ENCODE data around the gene P3H3.
A peak's percentile ranks its signal among the peaks of the same experiment; 100 is the strongest.
"Not testable (repeated sequence)": the region's sequence is repeated elsewhere in the genome, so short reads cannot be mapped to it uniquely, and the experiment has no call there.

The P3H3 gene

DNA sequence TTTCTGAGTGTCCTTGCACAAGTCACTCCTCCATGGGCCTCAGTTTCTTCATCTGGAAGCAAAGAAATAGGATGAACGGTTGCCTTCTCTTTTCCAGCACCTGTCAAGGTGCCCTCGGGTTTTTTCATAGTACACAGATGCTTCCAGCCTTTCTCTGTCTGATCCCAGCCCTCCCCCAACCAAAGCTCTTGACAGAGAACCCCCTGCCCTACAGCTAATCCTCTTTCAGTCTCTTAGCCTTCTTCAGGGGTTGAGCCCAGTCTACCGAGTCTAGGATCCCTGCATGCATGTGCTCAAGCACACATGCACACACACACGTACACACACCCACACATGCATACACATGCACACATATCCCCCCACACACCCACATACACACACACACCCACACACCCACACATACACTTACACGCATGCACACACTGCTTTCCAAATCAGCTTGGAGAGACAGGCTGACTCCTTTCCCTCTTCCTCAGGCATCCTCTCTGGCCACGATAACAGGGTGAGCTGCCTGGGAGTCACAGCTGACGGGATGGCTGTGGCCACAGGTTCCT lies 18.2 kb downstream of the P3H3 start:
- no peak for DNase-seq (ENCODE audit: low spot score)

DNA sequence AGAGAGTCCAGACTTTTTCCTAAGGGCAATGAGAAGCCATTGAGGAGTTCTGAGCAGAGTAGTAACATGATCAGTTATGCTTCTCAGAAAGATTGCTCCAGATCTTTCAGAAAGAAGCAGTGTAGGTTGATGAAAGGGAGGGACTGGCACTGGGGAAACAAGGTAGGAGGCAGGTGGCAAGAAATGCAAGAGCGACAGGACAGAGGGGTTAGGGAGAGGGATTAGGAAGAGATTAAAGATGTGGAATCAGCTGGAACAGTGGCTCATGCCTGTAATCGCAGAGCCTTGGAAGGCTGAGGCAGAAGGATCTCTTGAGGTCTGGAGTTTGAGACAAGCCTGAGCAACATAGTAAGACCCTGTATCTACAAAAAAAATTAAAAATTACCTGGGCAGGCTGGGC lies 19.5 kb downstream of the P3H3 start:
- no peak for DNase-seq (ENCODE audit: low spot score)

DNA sequence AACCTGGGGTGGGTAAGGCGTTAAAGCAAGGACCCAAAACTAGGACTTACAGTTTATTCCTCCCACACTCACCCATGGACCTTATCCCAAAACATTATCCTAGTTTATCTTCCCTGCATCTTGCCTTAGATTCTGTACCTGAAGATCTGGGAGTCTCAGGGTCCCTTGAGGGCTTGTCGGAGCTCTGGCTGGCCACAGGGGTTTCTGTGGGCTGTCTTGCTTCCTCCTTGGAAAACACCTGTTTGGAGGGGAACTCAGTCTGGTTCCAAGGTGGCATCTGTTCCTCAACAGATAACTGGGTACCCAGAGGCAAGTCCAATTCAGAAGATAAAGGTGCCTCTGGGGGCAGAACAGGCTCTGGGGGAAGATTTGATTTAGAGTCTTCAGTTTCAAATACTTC lies 21.2 kb downstream of the P3H3 start:
- no peak for DNase-seq (ENCODE audit: low spot score)

DNA sequence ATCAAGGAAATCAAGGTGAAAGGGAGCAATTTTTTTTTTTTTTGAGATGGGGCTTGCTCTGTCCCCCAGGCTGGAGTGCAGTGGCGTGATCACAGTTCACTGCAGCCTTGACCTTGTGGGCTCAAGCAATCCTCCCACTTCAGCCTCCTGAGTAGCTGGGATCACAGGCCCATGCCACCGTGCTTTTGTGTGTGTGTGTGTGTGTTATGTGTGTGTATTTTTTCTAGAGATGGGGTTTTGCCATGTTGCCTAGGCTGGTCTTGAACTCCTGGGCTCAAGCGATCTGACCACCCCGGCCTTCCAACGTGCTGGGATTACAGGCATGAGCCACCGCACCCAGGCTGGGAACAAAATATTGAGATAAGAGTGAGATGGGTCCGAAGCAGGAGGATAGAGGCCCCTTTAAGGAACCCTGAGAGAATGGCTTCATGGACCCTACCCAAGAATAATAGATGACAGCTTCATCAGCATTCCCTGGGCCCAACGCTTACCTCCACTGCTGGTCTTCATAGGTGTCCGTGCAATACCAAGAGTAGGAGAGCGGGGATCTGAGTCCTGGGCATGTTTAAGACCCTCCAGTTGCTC lies 21.9 kb downstream of the P3H3 start:
- DNase-seq (ENCODE audit: low spot score) = no peak

DNA sequence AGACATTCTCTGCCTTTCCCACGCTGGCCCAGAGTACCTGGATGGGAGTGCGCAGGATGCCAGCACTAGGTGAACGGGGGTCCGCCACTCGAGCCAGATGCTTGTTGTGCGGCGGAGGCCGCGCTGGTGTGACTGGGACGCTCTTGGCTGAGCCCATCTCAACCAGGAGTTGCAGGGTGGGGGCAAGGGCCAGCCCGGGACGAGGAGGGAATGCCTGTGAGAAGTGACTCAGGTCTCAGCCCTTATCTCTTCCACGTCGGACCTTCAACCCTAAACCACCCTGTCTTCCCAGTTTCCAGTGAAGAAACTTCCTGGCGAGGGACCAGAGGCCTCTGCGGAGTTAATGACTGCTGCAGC lies 22.6 kb downstream of the P3H3 start:
- no peak for DNase-seq (ENCODE audit: low spot score)

DNA sequence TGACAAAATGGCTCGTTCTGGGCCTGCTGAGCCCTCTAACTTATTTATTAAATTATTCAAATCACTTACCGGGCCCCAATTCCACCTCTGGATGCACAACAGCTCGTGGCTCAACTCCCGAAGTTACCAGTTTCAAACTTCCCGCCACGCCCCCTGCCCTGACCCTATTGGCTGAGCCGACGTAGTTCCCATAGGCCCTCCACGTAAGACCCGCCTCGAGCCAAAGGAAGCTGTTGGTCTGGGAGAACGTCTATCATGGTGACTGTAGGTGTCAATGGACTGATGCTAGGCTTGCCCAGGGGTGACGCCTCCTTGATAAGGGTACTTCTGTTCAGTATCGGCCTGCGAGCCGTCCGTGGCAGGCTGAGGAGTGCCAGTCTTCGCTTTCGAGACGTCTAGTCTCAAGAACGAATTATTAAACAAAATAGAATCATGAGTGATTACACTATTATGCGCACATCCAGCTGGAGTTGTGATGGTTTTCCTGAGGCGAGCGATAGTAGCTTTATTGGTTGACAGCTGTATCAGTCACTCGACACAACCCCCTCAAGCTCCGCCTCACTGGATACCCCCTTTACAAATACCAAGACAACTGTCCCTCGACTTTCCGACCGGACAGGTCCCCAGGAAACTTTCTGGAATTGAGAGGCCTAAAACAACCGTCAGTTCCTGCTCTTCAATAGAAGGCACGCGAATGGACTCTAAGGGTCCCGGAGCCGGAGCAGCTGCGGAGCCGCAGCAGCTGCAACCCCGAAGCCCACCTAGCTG lies 23.1 kb downstream of the P3H3 start, which contains the start of gene CDCA3:
Gene CDCA3 (minus strand): TSS at position 134 of the 768 bp plus-strand sequence. CDS start 334 bp downstream, outside the sequence.
- peak; percentile 98 for DNase-seq (ENCODE audit: low spot score)

DNA sequence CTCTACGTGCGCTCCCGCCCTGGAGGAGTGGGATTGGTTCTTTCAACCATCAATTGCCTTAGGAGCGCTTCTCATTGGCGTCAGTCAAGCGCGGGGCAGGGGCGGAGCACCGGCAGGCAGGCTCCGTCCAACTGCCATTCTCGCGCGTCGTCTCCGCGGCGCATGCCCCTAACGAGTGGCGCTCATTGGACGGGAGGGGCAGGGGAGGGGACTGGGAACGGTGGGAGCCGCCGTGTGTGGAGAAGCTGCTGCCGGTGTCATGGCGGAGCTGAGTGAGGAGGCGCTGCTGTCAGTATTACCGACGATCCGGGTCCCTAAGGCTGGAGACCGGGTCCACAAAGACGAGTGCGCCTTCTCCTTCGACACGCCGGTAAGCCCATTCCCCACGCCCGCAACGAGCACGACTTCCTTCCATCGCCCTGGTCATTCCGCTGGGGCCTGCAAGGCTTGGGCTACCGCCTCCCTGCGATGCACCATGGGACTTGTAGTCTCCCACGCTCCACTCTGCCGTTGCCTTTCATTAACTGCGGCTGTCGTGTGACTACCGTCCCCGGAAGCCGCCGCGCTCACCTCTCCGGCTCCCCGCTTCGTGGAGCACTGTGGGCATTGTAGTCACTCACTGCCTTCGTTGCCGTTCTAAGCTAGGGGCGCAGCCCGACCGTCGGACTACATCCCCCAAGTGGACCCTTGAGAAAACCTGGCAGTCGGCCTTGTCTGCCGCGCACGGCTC lies 23.9 kb downstream of the P3H3 start, which contains the start of gene USP5:
Gene USP5 (plus strand): TSS at position 230 of the 730 bp plus-strand sequence. CDS start 30 bp downstream, at position 260.
- peak; percentile 100 for DNase-seq (ENCODE audit: low spot score)

DNA sequence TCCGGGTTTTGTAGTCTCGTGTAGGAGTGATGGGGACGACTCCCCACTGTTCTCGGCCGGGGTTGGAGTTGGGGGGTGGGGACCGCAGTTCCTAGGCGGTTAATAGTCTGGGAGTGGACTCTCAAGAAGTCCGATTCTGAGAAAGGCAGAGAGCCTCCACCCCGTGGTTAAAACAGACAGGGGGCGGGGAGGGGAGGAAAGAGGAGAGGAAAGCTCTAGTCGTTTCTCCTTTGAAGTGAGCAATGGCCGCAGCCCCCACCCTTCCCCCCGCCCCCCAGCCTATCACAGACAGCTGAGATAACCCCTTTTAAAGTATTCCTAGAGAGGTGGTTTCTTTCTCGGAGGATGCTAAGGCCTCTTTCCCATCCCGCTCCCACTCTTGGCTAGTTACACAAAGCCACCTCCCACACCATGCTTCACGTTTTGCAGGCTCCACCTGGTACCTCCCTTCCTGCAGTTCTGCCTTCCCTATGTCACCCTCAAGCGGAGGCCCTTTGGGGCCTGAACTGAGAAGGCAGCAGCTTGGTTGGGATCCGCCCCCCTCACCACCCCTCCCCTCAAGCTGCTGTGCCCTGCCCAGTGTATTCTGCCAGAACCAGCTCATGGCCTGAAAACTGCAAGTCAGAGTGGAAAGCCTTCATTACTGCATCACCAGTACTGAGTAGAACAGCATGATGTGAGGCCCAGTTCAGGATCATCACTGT lies 24.6 kb downstream of the P3H3 start:
- peak; percentile 37 for DNase-seq (ENCODE audit: low spot score)

DNA sequence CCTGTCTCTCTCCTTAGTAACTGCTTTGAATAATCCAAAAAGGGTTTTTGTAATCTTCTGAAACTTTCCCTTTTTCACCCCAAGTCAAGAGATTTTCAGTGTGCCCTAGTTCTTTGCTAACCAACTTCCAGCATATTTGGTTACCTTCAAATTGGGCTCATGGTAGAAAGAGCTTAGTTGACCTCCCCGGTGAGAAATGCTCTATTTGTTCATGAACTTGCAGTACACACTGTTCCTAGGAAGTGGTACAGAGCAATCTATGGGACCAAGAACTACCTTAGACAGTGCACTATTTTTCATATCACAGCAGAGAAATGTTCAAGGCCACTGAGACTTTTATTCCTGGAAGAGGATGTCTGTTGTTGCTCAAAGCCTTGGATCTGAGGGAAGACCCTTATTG lies 25.4 kb downstream of the P3H3 start:
- no peak for DNase-seq (ENCODE audit: low spot score)

DNA sequence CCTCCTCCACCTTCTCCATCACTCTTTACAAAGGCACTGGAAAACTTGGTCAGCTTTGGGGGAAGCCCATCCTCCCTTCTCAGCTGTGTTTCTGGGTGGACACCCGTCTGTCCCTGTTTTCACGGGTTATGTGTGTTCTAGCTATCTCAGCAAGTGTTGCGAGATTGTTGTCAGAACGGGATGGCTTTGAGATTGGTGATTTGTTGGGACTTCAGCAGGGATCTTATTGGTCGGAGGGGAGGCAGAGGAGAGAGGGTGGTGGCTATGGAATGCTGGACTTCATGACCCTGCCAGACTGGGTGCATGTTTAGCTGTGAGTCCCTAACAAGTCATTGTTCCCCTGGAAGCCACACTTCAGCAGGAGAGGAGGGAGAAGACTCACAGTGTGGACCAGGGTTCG lies 25.8 kb downstream of the P3H3 start:
- no peak for DNase-seq (ENCODE audit: low spot score)

DNA sequence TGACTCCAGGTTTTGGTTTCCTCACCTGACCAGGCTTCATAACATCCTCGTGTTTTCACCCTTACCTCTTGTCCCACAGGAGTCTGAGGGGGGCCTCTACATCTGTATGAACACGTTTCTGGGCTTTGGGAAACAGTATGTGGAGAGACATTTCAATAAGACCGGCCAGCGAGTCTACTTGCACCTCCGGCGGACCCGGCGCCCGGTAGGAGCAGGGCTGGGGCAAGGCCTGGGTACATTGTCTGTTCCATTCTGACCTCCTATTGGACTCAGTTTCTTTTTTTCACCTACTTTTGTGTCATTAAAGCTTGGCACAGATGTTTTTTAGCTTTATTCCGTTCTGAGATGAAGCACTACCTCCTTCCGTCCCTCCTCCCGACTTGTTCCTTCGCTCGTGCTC lies 27.1 kb downstream of the P3H3 start:
- no peak for DNase-seq (ENCODE audit: low spot score)

DNA sequence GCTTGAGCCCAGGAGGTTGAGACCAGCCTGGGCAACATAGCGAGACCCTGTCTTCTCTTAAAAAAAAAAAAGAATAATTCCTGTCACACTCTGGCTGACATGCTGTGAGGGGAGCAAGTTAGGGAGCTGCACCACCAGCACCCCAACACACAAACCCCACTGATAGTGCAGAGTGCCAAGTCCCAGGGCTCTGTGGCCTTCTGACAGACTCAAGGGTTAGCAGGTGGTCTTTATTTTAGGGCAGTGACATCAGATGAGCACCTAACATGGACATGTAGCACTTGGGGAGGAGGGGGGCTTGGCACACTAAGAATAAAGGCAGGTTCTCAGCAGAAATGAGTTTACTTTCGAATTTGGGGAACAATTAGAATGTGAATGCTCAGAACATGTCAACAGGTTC lies 30.6 kb downstream of the P3H3 start:
- no peak for DNase-seq (ENCODE audit: low spot score)

DNA sequence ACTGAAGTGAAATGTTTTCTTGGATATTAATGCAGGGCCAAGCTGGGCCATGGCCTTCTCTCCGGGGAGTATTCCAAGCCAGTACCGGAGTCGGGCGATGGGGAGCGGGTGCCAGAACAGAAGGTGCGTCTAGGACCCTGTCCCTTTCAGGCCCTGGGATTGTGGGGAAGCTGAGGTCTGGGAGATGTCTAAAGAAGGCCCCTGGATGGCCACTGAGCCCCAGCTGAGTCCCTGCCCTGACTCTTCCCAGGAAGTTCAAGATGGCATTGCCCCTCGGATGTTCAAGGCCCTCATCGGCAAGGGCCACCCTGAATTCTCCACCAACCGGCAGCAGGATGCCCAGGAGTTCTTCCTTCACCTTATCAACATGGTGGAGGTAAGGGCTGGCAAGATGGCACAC lies 31.9 kb downstream of the P3H3 start:
- no peak for DNase-seq (ENCODE audit: low spot score)

DNA sequence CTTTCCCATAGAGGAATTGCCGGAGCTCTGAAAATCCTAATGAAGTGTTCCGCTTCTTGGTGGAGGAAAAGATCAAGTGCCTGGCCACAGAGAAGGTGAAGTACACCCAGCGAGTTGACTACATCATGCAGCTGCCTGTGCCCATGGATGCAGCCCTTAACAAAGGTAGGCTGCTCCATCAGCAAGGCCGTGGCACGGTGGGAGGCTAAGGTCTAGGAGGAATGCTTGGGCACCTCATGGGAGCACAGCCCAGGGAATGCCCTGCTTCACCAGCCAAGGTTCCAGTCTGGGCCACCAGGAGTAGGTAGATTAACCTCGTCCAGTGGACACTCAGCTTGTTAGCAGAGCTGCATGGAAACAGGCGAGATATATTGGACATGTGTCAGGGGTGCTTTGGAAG lies 32.7 kb downstream of the P3H3 start:
- DNase-seq (ENCODE audit: low spot score) = no peak

DNA sequence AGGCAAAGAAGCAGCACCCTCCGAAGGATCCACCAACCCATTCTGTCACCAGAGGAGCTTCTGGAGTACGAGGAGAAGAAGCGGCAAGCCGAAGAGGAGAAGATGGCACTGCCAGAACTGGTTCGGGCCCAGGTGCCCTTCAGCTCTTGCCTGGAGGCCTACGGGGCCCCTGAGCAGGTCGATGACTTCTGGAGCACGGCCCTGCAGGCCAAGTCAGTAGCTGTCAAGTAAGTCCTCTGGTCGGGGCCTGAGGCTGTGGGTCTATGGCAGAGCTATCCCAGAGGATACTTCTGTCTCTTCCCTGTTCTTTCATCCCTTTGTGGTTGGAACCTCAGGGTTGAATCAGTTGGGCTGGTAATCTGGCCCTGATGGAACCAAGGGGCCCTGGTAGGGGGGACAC lies 33.2 kb downstream of the P3H3 start:
- no peak for DNase-seq (ENCODE audit: low spot score)

DNA sequence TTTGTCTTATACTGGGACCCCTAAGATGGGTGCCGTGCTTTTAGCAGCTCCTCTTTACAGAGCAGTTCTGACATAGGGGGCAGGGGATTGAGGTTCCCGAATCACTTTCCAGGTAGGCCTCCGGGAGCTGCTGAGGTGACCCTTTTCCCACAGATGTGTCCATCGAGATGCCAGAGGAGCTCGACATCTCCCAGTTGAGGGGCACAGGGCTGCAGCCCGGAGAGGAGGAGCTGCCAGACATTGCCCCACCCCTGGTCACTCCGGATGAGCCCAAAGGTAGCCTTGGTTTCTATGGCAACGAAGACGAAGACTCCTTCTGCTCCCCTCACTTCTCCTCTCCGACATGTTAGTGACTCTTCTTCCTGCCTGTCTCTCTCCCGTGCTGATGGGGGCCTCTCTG lies 34.8 kb downstream of the P3H3 start:
- no peak for DNase-seq (ENCODE audit: low spot score)

DNA sequence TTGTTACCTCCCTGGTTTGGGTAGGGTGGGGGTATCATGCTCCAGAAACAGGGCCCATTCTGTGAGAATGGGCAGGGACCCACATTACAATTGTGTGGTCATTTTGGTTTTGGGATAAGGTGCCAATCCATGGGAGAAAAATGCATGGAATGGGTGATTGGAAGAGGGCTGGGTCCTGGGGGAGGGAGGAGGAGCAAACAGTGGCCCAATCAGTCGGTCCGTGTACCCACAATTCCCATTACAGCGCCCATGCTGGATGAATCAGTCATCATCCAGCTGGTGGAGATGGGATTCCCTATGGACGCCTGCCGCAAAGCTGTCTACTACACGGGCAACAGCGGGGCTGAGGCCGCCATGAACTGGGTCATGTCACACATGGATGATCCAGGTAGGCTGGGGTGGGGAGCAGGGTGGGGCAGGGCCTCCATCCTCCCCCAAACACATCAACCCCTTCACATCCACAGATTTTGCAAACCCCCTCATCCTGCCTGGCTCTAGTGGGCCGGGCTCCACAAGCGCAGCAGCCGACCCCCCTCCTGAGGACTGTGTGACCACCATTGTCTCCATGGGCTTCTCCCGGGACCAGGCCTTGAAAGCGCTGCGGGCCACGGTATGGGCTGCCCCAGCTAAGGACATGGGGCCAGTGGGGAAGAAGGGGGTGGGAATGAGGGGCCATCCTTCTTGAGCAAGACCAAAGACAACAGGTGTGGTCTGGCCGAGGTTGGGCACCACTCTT lies 35.5 kb downstream of the P3H3 start:
- no peak for DNase-seq (ENCODE audit: low spot score)

DNA sequence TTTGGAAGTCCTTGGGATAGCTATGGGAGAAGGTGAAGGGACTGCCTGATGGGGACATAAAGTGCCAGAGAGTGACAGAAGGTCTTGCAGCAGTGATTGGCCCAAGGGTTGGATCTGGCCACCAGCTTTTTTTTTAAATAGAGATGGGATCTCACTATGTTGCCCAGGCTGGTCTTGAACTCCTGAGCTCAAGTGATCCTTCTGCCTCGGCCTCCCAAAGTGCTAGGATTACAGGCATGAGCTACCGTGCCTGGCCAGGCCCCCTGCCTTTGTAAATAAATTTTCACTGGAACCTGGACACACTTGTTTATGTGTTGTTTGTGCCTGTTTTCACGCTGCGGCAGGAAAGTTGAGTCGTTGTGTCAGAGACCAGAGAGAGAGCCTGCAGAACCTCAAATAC lies 37.1 kb downstream of the P3H3 start:
- DNase-seq (ENCODE audit: low spot score) = not testable (repeated sequence)

DNA sequence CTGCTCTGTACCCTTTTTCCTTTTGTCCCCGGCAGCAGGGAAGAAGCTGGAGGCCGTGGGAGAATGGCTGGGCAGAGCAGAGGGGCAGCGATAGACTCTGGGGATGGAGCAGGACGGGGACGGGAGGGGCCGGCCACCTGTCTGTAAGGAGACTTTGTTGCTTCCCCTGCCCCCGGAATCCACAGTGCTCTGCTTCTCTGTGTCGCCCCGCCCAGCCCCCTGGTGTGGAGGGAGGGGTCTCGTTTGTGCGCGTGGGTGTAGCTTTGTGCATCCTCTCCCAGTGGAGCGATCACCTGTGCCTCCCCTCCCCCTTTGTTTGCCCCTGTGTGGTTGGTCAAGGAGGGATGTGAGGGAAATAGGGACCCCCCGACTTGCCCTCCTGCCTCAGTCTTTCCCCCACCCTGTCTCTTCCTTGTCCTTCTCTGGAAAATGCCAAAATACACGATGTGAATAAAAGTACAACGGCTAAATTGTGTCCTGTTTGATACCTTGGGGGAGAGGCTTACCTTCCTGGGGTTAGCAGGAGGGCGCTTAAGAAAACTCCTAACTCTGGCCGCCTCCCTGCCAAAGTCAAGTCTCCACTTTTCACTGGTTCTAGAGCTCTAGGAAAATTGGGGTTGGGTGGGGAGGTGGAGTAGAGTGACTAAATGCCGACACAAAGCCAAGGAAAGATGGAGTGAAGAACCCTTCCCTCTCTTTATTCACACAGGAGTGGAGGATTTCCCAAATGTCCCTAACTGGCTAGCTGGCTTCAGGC lies 38.1 kb downstream of the P3H3 start:
- DNase-seq (ENCODE audit: low spot score) = no peak

DNA sequence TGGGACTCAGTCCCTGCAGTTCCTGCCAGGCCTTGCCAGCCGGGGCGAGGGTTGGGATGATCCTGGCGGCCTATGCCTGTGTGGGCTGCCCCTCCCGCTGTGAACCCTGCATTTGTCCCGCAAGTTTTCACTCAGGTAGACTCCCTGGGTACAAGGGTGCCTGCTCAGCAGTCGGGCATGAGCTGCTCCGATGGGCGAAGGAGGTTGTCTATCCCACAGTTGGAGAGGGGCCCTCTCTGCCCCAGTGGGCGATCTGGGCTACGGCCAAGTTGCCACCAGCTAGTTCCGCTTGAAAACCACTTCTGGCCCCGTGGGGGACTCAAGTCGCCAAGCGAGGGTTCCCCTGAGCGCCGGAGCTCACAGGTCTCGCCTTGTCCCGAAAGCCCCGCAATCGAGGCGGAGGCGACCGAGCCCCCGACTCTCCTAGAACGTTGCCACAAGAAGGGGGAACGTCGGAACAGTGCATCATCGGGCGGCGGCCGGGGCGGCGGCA lies 38.8 kb downstream of the P3H3 start:
- DNase-seq (ENCODE audit: low spot score) = no peak
